NT2/D1 (cell line): ENCODE results near the gene PTER.

Source experiments
- SUZ12 ChIP-seq: IDR thresholded peaks from 2 replicates; pipeline ENCODE4 v1.6.1; 2011; ENCODE audit not compliant: insufficient read length, insufficient read depth; ENCODE audit errors: extremely low read depth
- YY1 ChIP-seq: IDR thresholded peaks from 2 replicates; pipeline ENCODE4 v1.6.1; 2011; ENCODE audit not compliant: insufficient read length, insufficient read depth
- ZNF274 ChIP-seq: IDR thresholded peaks from 2 replicates; pipeline ENCODE4 v1.6.1; 2011; ENCODE audit warnings: mild to moderate bottlenecking, low read depth, low read length

GRCh38 chr10:16559236-16559773, 122.5 kb downstream of the PTER start:
- no peak for TF ChIP-seq YY1
- no peak for TF ChIP-seq ZNF274
- TF ChIP-seq SUZ12 = no peak
